ELF-1 (cell line): ENCODE results near the gene LAMA2.
"Not testable (repeated sequence)": the region's sequence is repeated elsewhere in the genome, so short reads cannot be mapped to it uniquely, and the experiment has no call there.

ENCODE experiments used
- DNase-seq: peaks from one replicate; pipeline ENCODE4 v3.0.0-alpha.2; 2016; ENCODE audit warnings: low read depth, low spot score

LAMA2 gene

DNA sequence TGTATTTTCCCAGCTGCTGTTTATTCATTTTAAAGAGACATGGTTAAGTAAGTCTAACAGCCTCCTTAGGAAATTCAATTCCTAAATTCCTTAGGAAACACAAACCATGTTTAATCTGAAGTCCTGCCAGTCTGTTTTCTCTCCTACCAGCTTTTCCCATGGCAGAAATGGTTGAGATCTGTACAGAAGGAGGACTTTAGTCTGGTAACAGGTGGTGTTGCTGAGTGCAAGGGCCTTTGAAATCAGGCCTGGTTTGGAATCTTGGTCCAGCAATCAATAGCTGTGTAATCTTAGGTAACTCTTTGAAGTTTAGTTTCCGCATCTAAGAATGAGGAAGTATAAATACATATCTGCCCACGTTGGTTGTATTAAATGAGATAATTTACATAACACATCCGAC lies 232.5 kb downstream of the LAMA2 start:
- no peak for DNase-seq

DNA sequence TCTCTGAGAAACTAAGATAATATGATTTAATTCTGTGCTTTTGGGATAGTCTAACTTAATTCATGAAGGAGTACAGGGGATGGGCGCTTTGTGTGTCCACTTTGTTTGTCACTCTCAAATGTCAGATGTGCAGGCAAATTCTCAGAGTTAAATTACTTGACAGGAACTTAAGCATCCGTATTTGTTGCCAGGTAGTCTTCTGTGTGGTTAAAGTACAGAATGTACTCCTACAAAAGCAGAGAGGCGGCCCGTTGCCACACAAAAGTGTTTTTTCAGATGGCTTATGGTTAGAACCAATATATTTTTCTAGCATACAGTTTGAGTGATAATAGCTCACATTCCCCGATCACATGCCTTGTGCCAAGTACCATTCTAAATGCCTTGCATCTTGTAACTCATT lies 234.4 kb downstream of the LAMA2 start:
- DNase-seq = no peak

- DNase-seq = no peak
Measured at GRCh38 chr6:129120856-129121638, 238.1 kb downstream of the LAMA2 start.

- DNase-seq = no peak
Measured at GRCh38 chr6:129124347-129124746, 241.4 kb downstream of the LAMA2 start.

DNA sequence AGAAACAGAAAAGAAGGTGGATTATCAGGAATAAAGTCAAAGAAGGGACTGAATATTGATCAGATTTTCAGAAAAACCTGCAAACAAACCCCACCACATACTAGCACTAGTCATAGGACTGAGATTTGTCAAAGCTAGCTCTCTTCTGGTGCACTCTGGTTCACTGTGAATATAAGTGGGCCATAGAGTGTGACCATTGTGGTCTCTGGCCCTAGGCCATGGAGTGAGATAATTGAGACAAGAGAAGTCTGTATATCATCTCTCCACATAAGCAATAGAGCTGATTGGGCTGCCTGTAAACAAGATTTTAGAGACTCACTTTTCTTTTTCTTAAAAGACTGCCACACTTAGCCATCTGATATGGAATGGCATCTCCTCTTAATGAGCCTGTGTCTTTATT lies 247.2 kb downstream of the LAMA2 start:
- DNase-seq = no peak

DNA sequence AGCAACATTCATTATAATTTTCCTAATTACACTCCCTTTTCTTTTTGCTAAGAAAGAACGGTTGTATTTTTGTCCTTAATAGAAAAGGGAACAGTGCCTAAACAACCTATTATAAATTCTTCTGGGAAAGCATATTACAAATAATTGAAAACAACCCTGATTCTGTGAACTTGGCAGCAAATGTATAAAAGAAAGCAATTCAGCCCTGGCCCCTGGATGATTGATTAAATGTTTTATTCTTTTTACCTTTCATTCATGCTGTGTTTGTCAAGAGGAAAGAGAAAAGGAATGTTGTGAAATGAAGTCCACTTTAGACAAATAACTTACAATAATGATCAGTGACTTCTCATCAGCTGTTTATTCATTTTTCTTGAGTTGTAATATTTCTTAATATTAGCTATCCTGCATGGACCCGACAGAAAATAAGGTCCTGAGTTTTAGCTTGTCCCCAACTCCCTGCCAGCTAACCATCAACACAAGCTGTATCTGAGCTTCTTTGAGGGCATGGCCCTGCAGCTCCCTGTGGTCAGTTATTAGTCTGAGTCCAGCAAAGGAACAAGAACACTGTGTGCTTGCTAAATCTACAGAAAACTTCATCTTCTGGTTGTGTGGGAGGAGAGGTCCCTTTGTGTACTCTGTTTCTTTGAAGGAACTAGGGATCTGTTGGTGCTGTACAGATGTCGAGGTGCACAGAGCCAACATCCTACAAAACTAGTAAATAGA lies 248.2 kb downstream of the LAMA2 start:
- DNase-seq = no peak

GRCh38 chr6:129133770-129134192 lies 250.8 kb downstream of the LAMA2 start:
- DNase-seq = no peak

- DNase-seq = no peak
Measured at GRCh38 chr6:129134535-129134934, 251.6 kb downstream of the LAMA2 start.

GRCh38 chr6:129135451-129135850 lies 252.5 kb downstream of the LAMA2 start:
- DNase-seq = no peak

DNA sequence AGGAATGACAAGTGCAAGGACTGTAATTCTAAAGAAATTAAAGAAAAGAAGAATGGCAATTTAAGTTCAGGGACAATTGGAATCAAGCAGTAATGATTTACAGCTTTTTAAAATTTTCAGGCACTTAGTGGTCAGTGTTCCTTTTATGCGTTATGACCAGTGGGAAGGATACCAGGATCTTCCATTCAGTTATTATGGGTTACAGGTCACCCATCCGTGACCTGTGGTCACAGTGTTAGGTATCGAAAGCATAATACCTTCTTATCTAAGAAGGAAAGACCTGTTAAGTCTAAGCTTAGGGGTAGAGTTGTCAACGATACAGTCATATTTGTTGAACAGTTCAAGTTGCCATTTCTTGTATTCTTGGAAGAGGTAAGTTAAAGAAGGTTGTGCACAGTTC lies 253.8 kb downstream of the LAMA2 start:
- no peak for DNase-seq

DNA sequence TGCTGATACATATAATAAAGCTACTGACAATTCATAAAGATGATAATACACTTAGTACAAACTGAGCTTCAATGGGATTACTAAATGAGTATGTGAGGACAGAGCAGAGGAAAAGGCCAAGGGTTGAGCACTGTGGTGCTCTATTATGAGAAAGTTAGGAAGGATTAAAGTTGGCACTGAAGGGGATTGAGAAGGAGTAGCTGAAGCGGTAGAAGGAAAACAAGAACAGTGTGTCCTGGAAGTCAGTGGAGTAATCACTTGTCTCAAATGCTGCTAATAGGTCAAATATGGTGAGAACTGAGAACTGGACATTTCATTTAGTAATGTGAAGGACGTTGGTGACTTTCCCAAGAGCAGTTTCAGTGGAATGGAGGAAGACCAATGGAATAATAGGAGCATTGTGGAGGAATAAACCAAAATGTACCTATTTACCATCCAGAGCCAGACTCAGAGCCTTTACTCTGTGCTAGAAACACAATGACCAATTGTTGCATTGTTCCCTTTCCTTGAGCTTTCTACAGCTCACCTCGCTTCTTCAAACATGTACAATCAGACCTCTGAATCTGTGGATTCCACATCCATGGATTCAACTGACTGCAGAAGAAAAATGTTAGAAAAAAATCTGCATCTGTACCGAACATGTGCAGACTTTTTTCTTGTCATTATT lies 255.9 kb downstream of the LAMA2 start:
- no peak for DNase-seq

- no peak for DNase-seq
Measured at GRCh38 chr6:129140526-129140925, 257.6 kb downstream of the LAMA2 start.

DNA sequence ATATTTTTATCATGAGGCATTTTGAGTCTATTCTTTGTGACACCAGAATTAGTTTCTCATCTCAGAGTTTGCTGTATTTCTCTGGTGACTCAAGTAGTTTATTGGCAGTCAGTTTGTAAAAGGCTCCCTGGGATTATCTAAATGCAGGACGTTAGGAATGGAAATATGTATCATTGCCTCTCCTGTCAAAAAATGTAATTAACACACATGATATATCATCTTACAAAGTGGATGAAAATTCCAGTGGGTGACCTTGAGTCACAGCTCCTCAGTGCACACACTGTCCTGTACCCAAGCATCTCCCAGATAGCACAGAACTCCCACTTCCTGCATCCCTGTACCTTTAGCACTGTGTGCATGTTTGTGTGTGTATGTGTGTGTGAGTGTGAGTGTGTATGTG lies 258.6 kb downstream of the LAMA2 start:
- DNase-seq = no peak

- DNase-seq = no peak
Measured at GRCh38 chr6:129146902-129147301, 264.0 kb downstream of the LAMA2 start.

GRCh38 chr6:129150507-129150906 lies 267.6 kb downstream of the LAMA2 start:
- DNase-seq = no peak

DNA sequence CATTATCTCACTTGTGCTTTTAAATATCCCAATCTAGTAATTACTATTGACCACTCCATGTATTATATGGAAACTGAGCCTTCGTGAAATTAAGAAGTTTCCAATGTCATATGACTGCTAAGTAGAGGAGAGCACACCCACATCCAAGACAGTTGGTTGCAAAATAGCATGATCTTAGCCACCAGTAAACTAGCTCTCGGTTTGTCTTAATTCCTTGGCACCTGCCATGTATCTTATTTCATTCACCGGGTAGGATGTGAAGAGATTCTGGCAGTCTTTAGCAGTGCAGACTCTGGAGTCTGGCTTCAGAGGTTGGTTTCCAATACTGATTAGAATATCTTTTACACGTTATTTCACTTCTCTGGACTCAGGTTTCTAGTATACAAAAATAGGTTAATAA lies 270.3 kb downstream of the LAMA2 start:
- no peak for DNase-seq

GRCh38 chr6:129159242-129159641 lies 276.3 kb downstream of the LAMA2 start:
- DNase-seq = not testable (repeated sequence)

DNA sequence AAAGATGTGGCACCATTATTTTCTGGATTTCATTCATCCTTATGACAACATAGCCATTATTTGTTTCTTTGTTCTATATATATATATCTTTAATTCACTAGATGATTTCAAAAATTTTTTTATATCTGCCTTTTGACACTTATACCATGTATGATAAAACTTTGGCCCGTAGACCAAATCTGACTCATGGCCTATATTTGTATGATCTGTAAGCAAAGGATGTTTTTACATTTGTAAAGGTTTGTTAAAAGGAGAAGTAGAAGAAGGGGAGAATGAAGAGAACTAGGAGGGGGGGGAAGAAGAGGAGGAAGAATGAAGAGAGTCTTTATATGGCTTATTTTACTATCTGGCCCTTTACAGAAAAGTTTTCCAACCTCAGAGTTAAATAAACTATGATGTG lies 279.7 kb downstream of the LAMA2 start:
- DNase-seq = no peak

- DNase-seq = no peak
Measured at GRCh38 chr6:129163551-129163950, 280.6 kb downstream of the LAMA2 start.

- no peak for DNase-seq
Measured at GRCh38 chr6:129164032-129164431, 281.1 kb downstream of the LAMA2 start.

DNA sequence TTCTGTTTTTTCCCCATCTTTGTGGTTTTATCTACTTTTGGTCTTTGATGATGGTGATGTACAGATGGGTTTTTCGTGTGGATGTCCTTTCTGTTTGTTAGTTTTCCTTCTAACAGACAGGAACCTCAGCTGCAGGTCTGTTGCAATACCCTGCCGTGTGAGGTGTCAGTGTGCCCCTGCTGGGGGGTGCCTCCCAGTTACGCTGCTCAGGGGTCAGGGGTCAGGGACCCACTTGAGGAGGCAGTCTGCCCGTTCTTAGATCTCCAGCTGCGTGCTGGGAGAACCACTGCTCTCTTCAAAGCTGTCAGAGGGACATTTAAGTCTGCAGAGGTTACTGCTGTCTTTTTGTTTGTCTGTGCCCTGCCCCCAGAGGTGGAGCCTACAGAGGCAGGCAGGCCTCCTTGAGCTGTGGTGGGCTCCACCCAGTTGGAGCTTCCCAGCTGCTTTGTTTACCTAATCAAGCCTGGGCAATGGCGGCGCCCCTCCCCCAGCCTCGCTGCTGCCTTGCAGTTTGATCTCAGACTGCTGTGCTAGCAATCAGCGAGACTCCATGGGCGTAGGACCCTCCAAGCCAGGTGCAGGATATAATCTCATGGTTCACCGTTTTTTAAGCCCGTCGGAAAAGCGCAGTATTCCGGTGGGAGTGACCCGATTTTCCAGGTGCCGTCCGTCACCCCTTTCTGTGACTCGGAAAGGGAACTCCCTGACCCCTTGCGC lies 289.5 kb downstream of the LAMA2 start:
- peak; percentile 50 for DNase-seq

DNA sequence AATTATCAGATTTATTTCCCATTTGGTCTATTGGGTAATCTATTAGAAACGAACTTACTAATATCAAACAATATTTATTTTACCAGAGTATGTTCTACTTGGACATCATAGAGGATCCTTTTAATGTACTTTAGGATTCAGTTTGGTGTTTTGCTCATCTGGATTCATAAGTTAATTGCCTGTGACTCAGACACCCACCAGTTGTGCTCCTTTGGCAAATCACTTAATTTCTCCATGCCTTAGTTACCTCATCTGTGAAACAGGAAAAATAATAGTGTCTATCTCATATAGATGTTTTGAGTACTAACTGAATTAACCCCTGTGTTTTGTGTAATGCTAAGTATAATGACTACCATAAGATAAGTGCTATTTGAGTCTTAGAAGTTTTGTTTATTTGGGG lies 292.1 kb downstream of the LAMA2 start:
- DNase-seq = no peak
